GM20000 (cell line): ENCODE measurements around the gene ANTXR1.

Experiments
- DNase-seq: peaks from one replicate; pipeline ENCODE4 v3.0.0; 2012; ENCODE audit warnings: low spot score
- CTCF ChIP-seq: IDR thresholded peaks from 2 replicates; pipeline ENCODE4 v1.5.1; 2012; ENCODE audit warnings: mild to moderate bottlenecking, control low read depth; ENCODE audit errors: extremely low read depth, missing control alignments

Gene ANTXR1

GRCh38 chr2:69217333-69218080, 204.5 kb downstream of the ANTXR1 start:
- TF ChIP-seq CTCF = no peak
- no peak for DNase-seq

DNA sequence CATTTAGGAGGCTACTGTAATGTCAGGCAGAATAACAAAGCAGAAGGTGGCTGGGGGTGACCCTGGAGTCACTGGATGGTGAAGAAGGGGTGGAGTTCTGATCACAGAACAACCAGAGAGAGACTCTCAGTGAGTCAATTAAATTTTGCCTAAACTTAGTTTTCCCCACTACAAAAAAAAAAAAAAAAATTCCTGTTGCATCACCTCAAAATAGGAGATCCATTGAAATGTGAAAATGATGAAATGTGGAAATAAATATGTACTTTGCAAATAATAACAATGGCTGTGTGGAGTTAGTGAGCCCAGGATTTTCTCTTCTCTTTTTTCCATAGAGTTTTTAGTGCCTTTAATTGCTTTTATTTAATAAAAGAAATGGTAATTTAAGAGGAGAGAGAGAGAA, 208.5 kb downstream of the ANTXR1 start:
- no peak for DNase-seq
- TF ChIP-seq CTCF = no peak

DNA sequence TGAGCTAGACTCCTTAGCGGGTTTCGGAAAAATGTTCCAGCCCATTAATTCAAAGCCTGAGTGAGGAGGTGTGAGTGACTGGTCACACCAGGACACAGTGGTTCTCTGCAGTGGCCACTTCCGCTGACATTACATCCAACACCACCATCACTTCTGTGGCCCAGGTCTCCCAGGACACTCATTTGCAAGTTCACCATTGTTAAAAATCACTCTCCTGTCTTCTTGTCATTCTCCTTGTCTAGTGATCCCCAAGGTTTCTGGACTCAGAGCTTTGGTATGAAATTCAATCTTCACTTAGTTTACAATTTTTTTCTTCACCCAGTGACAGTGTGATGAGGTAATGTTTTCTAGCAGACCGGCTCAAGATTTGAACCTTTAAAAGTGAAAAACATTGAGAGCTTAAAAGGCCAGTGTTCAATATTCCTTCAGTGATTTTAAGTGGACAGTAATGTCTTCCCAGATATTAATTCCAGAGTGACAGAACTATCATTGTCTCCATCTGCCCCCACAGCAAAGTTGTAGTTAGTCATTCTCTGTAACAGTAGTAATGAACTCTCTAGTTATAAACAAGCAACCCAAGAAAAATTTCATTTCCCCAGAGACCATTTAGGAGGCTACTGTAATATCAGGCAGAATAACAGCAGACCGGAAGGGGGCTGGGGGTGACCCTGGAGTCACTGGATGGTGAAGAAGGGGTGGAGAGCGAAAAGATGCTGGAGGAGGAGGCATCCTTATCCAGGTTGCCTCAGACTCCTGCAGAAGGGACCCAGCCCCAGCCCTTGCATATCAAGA, 209.2 kb downstream of the ANTXR1 start:
- no peak for TF ChIP-seq CTCF
- DNase-seq = no peak

- DNase-seq = no peak
Measured at GRCh38 chr2:69222953-69223658, 210.1 kb downstream of the ANTXR1 start.

GRCh38 chr2:69223759-69224511, 211.0 kb downstream of the ANTXR1 start:
- TF ChIP-seq CTCF = no peak
- DNase-seq = no peak

More at GRCh38 chr2:69222953-69223658, 210.1 kb downstream of the ANTXR1 start:
- no peak for TF ChIP-seq CTCF

DNA sequence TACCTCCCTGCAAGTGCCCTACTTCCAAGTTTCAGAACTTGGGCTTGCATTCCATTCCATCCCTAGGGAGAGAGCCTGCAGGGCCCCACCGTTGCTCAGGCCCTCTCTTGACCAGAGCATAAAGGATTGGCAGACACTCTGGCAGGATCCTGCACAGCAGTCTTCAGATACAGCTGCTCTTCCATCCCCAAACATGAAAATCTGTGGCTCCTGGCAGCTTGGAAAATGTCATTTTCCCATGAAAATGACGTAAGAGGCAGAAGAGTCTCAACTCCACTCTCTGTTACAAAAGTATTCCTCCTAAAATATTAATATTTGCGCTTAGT, 211.5 kb downstream of the ANTXR1 start:
- no peak for DNase-seq
- TF ChIP-seq CTCF = no peak
